HG03558 (cell line): ENCODE data around the gene ZCCHC9.
"Not testable (repeated sequence)": the region's sequence is repeated elsewhere in the genome, so short reads cannot be mapped to it uniquely, and the experiment has no call there.

Experiments
- ATAC-seq: cut with Tn5 transposase; IDR thresholded peaks from one replicate; pipeline ENCODE4 v1.9.1; 2021; ENCODE audit warnings: moderate number of reproducible peaks; ENCODE audit not compliant: unreplicated experiment; ENCODE audit errors: extremely low read depth

Gene ZCCHC9, protein sequence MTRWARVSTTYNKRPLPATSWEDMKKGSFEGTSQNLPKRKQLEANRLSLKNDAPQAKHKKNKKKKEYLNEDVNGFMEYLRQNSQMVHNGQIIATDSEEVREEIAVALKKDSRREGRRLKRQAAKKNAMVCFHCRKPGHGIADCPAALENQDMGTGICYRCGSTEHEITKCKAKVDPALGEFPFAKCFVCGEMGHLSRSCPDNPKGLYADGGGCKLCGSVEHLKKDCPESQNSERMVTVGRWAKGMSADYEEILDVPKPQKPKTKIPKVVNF

GRCh38 chr5:81301271-81302015 is at the start of gene ZCCHC9:
Gene ZCCHC9, plus strand, starts transcription at chr5:81301587. Its CDS starts 3,171 bp downstream, at chr5:81304758.
- peak; percentile 89 for ATAC-seq

DNA sequence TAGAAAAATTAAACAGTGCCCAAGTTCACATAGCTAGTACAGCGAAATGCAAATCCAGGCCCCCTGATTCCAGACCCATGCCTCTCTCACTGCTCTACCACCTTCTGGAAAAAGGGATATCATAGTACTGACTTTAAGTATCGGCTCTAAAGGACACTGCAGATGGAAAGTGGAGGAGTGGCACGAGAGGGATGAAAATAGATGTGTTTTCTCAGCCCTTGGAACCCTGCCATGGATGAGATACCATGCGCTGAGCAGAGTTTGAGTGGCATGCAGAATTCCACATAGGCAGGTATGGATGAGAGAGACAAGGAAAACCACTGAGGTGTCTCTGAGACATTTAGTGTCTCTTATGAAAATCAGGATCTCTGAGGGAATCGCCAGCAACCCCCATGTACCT is 49.5 kb upstream of the ZCCHC9 start:
- no peak for ATAC-seq

- ATAC-seq: no peak
These were observed 48.5 kb upstream of the ZCCHC9 start for GRCh38 chr5:81252904-81253303.

DNA sequence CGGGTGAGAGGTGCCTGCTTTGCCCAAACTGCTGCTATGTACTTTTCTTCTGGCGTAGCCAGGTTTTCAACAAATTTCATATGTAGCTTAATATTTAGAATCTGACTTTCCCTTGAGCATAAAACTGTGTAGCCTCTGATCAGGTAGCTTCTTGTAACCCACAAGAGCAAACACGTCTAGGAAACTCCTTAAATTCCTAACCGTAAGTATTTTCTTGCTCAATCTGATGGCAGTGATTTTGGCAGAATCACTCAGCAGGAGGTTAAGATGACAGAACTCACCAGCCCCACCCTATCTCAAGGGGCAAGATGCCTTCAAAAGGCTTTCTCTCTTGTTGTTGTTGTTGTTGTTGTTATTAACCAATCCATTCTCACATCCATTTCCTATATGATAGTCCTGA is 47.5 kb upstream of the ZCCHC9 start:
- no peak for ATAC-seq

DNA sequence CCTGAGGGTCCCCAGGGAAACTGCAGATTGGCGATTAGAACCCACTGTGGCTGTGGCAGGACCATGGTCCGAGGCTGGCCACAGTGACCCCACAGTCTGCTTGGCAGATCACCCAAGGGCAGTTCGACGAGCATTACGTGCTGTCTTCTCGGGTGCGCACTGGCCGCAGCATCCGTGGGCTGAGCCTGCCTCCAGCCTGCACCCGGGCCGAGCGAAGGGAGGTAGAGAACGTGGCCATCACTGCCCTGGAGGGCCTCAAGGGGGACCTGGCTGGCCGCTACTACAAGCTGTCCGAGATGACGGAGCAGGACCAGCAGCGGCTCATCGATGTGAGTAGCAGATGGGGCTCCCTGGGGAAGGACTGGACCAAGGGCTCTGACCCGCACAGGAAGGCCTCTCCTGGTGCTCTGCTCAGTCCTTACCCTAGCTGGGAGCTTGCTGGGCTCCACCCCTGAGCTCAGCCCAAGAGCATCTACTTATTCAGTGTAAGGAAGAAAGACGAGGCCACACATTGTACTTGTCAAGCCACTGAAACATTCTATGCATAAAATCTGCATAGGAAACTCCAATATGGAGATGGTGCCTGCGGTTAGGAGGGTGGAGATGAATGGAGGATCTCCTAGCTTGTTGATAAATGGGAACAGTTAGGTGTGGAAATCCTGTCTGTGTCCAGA is 46.4 kb upstream of the ZCCHC9 start:
- no peak for ATAC-seq

- no peak for ATAC-seq
These were observed 44.6 kb upstream of the ZCCHC9 start for GRCh38 chr5:81256766-81257165.

DNA sequence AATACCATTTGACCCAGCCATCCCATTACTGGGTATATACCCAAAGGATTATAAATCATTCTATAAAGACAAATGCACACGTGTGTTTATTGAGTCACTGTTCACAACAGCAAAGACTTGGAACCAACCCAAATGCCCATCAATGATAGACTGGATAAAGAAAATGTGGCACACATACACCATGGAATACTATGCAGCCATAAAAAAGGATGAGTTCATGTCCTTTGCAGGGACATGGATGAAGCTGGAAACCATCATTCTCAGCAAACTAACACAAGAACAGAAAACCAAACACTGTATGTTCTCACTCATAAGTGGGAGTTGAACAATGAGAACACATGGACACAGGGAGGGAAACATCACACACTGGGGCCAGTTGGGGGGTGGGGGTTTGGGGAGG is 38.6 kb upstream of the ZCCHC9 start:
- ATAC-seq: not testable (repeated sequence)

DNA sequence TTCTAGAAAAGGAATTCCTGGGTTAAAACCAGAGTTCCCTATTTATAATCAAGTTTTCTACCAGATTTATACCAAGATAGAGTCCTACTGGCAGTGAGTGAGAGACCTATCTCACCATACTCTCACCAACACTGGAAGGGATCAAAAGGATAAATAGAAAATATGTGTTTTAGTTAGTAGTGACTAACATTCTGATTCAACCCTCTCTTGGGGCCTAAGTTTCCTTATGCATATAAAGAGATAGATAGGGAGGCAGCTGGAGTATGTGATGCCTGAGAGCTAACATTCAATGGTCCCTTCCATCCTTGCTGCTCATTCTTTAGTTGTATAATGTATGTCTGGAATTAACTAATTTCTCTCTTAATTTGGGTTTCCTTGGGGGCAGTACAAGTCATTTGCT is 36.3 kb upstream of the ZCCHC9 start:
- ATAC-seq: no peak

GRCh38 chr5:81268521-81269196 is 32.7 kb upstream of the ZCCHC9 start:
- ATAC-seq: no peak

GRCh38 chr5:81269751-81270393 is 31.5 kb upstream of the ZCCHC9 start:
- no peak for ATAC-seq

GRCh38 chr5:81270394-81271027 is 30.9 kb upstream of the ZCCHC9 start:
- not testable (repeated sequence) for ATAC-seq

- no peak for ATAC-seq
These were observed 17.4 kb upstream of the ZCCHC9 start for GRCh38 chr5:81283976-81284375.

GRCh38 chr5:81286059-81286617 is 15.2 kb upstream of the ZCCHC9 start:
- ATAC-seq: no peak

DNA sequence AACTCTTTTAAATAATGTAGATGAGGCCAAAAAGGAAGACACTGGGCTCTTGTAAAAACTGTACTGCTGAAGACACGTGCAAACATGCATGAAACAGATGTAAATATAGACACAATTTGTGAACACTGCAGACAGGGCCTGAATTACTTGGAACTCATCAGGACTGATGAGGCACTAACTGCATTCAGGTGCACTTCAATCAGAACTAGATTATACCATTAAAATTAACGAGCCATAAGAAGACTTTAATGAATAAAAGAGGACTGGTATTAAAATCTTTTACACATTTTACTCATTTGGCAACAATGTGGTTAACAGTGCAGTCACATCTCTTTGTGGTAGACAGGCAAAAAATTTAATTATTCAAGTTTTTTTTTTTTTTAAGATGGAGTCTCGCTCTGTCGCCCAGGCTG is 13.4 kb upstream of the ZCCHC9 start:
- ATAC-seq: no peak

DNA sequence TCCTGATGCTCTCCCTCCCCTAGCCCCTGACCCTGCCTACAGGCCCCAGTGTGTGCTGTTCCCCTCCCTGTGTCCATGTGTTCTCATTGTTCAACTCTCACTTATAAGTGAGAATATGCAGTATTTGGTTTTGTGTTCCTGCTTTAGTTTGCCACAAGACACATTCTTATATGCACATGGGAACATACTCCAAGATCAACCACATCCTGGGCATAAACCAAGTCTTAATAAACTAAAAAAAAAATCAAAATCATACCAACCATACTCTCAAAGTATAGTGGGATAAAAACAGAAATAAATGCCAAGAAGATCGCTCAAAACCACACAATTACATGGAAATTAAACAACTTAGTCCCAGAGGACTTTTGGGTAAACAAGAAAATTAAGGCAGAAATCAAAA is 11.2 kb upstream of the ZCCHC9 start:
- no peak for ATAC-seq

DNA sequence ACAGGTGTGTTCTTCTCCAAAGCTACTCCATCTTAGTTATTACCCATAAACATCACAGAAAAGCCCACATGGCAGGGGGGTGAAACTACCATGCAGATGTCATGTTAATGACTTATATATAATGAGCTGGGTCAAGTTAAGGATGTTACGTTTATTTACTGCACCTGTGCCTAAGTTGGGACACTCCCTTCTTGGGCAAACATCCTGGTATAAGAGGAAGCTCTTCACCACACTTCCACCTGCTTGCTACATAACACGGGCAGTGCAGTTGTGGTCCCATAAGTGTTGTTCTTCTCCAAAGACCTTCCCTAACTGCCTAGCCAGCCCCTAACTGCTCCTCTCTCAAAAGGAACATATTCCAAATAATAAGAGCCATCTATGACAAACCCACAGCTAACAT is 9.3 kb upstream of the ZCCHC9 start:
- no peak for ATAC-seq

DNA sequence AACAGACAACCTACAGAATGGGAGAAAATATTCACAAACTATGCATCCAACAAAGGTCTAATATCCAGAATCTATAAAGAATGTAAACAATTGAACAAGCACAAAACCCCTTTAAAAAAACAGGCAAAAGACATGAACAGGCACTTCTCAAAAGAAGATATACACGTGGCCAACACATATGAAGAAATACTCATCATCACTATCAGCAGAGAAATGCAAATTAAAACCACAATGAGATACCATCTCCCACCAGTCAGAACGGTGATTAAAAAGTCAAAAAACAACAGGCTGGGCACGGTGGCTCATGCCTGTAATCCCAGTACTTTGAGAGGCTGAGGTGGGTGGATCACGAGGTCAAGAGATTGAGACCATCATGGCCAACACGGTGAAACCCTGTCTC is 7.4 kb upstream of the ZCCHC9 start:
- ATAC-seq: not testable (repeated sequence)

DNA sequence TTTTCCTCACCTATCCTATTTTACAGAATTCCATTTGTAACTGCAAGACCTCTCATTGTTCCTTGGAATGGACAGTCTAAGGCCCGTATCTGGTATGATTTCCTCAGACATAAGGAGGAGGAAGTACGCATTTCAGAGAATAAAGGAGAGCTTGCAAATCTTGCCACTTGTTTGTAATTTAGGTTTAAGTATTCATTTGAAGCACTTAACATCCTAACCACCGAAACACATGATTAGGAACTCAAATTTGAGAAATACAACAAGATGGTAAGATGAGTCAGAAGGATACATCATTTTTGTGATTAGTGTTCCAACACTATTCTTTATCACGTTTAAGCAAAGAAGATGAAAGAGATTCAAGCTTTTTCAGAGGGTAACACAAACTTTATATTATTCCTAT is 3.9 kb upstream of the ZCCHC9 start:
- no peak for ATAC-seq

- ATAC-seq: no peak
These were observed 491 bp upstream of the ZCCHC9 start for GRCh38 chr5:81300921-81301270.

DNA sequence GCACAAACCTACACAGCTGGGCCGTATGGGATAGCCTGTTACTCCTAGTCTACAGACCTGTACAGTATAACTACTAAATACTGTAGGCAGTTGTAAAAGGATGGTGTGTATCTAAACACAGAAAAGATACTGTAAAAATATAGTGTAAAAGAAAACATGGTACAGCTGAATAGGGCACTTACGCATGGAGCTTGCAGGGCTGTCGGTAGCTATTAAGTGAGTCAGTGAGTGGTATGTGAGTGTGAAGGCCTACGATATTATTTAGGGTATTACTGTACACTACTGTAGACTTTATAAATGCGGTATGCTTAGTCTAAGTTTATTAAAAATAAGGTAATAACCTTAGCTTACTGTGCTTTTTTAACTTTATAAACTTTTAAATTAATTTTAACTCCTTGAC is 1.2 kb downstream of the ZCCHC9 start:
- no peak for ATAC-seq
